DOHH2 (cell line): ENCODE results near the gene CCNH.

Source experiments
- H3F3A ChIP-seq: fragments of 200-600 bp; sonication (generic), shearing (Covaris generic); 2 replicates; pipeline ENCODE4 v1.6.0; 2016; ENCODE audit warnings: antibody characterized with exemption, mild to moderate bottlenecking; ENCODE audit not compliant: control insufficient read depth, insufficient read depth
- H3K27ac ChIP-seq: fragments of 200-600 bp; sonication (generic); 2 replicates; pipeline ENCODE4 v1.5.1; 2014; ENCODE audit warnings: low read depth, mild to moderate bottlenecking, low read length, moderate library complexity
- H3K27me3 ChIP-seq: fragments of 200-600 bp; sonication (generic); 2 replicates; pipeline ENCODE4 v1.6.1; 2014; ENCODE audit warnings: mild to moderate bottlenecking, low read length, mixed read lengths; ENCODE audit not compliant: control insufficient read depth
- H3K36me3 ChIP-seq: fragments of 200-600 bp; sonication (generic); 2 replicates; pipeline ENCODE4 v1.6.1; 2014; ENCODE audit warnings: mild to moderate bottlenecking, low read length, moderate library complexity, mixed read lengths; ENCODE audit not compliant: control insufficient read depth
- H3K4me1 ChIP-seq: fragments of 200-600 bp; sonication (generic); 2 replicates; pipeline ENCODE4 v1.6.1; 2014; ENCODE audit warnings: mild to moderate bottlenecking, low read length, mixed read lengths; ENCODE audit not compliant: control insufficient read depth
- H3K4me2 ChIP-seq: fragments of 200-600 bp; sonication (generic); 2 replicates; pipeline ENCODE4 v1.6.0; 2014; ENCODE audit warnings: mild to moderate bottlenecking, low read length, moderate library complexity
- H3K4me3 ChIP-seq: fragments of 200-600 bp; sonication (generic); 2 replicates; pipeline ENCODE4 v1.5.1; 2014; ENCODE audit warnings: mild to moderate bottlenecking, low read length, mixed read lengths
- H3K79me2 ChIP-seq: fragments of 200-600 bp; sonication (generic); 2 replicates; pipeline ENCODE4 v1.6.1; 2014; ENCODE audit warnings: mild to moderate bottlenecking, low read length, mixed read lengths; ENCODE audit not compliant: control insufficient read depth
- H3K9me2 ChIP-seq: fragments of 200-600 bp; sonication (generic); replicated peaks from 2 replicates; pipeline ENCODE4 v1.6.1; 2014; ENCODE audit warnings: mild to moderate bottlenecking, low read length, mixed read lengths; ENCODE audit not compliant: control insufficient read depth
- H3K9me3 ChIP-seq: fragments of 200-600 bp; sonication (generic); 2 replicates; pipeline ENCODE4 v1.6.1; 2014; ENCODE audit warnings: antibody characterized with exemption, low read length, mixed read lengths; ENCODE audit not compliant: control insufficient read depth, insufficient read depth
- H4K20me1 ChIP-seq: fragments of 200-600 bp; sonication (generic); 2 replicates; pipeline ENCODE4 v1.6.0; 2014; ENCODE audit warnings: low read depth, mild to moderate bottlenecking, antibody characterized with exemption, low read length, moderate library complexity; ENCODE audit not compliant: control insufficient read depth, insufficient read depth
- EZH2phosphoT487 ChIP-seq: fragments of 200-600 bp; sonication (generic); IDR thresholded peaks from 2 replicates; pipeline ENCODE4 v1.6.1; 2017; ENCODE audit warnings: borderline replicate concordance, mild to moderate bottlenecking, antibody characterized with exemption, low read length, moderate library complexity, mixed read lengths
- TF ChIP-seq, protein P1 (sequence below): fragments of 200-600 bp; sonication (generic); IDR thresholded peaks from one replicate; pipeline ENCODE4 v1.5.1; 2014; ENCODE audit warnings: antibody characterized with exemption, mild to moderate bottlenecking, low read depth, low read length; ENCODE audit not compliant: poor library complexity, severe bottlenecking

The CCNH gene

DNA sequence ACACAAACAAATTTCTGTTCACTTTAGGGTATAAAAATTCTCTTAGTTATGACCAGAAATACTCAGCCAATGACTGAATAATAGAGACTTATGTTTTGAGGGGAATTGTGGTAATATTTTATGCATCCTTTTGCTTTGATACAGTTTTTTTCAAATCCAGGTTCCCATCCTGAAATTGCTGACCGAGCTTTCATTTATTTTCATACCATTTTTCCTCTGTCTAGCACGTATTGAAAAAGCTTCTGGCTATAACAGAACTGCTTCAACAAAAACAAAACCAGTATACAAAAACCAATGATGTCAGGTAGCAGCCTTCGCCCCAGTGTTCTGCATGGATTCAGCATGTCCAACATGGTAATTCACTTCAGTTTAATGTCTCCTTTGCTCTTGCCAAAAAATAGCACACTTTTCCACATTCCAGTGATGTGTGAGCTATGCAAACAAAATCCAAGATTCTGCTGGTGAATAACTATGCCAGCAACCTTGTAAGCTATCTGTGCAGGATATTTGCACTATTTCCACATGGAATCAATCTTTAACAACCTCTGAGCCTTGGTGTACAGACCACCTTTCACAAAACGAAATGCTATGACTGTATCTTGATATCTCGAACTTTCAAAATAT lies 22.0 kb downstream of the CCNH start:
- no peaks in the 10 kb centered on the region for H3F3A ChIP-seq
- no peaks in the 10 kb centered on the region for H3K79me2 ChIP-seq
- TF ChIP-seq, protein P1, sequence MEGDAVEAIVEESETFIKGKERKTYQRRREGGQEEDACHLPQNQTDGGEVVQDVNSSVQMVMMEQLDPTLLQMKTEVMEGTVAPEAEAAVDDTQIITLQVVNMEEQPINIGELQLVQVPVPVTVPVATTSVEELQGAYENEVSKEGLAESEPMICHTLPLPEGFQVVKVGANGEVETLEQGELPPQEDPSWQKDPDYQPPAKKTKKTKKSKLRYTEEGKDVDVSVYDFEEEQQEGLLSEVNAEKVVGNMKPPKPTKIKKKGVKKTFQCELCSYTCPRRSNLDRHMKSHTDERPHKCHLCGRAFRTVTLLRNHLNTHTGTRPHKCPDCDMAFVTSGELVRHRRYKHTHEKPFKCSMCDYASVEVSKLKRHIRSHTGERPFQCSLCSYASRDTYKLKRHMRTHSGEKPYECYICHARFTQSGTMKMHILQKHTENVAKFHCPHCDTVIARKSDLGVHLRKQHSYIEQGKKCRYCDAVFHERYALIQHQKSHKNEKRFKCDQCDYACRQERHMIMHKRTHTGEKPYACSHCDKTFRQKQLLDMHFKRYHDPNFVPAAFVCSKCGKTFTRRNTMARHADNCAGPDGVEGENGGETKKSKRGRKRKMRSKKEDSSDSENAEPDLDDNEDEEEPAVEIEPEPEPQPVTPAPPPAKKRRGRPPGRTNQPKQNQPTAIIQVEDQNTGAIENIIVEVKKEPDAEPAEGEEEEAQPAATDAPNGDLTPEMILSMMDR = no peak
- no peak for TF ChIP-seq EZH2phosphoT487
- H3K9me2 ChIP-seq = no peaks in the 10 kb centered on the region
- no peak overlapping the region for H3K27ac ChIP-seq
- peaks cover 98% of the 10 kb centered on the region for H3K36me3 ChIP-seq
- H4K20me1 ChIP-seq = no peaks in the 10 kb centered on the region
- no peak overlapping the region for H3K4me3 ChIP-seq
- no peaks in the 10 kb centered on the region for H3K9me3 ChIP-seq
- H3K27me3 ChIP-seq = no peaks in the 10 kb centered on the region
- no peaks in the 10 kb centered on the region for H3K4me1 ChIP-seq
- H3K4me2 ChIP-seq = no peak overlapping the region

DNA sequence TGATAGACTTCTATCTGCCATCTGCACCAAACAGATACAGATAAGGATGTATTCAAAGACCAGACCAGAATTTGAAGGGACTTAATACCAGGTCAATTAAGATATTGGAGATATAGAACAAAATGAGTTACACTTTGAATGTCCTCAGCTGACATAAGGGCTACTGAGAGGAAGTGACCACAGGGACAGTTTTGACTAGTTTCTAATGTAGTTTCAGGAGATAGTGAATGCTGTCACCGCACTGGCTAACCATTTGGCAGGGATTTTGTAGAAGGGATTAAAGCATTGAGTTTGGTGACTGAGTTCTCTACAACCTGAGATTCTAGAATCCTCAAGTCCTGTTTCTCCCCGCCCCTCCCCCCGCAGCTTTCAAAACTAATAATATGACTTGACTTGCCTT lies 22.7 kb downstream of the CCNH start:
- no peak overlapping the region for H3K27ac ChIP-seq
- no peaks in the 10 kb centered on the region for H4K20me1 ChIP-seq
- no peak overlapping the region for H3K4me3 ChIP-seq
- H3K79me2 ChIP-seq = no peaks in the 10 kb centered on the region
- no peaks in the 10 kb centered on the region for H3K9me2 ChIP-seq
- no peaks in the 10 kb centered on the region for H3K27me3 ChIP-seq
- H3K4me2 ChIP-seq = no peak overlapping the region
- H3K4me1 ChIP-seq = no peaks in the 10 kb centered on the region
- no peak for TF ChIP-seq EZH2phosphoT487
- TF ChIP-seq, protein P1 = no peak
- no peaks in the 10 kb centered on the region for H3F3A ChIP-seq
- peaks cover 97% of the 10 kb centered on the region for H3K36me3 ChIP-seq
- no peaks in the 10 kb centered on the region for H3K9me3 ChIP-seq

DNA sequence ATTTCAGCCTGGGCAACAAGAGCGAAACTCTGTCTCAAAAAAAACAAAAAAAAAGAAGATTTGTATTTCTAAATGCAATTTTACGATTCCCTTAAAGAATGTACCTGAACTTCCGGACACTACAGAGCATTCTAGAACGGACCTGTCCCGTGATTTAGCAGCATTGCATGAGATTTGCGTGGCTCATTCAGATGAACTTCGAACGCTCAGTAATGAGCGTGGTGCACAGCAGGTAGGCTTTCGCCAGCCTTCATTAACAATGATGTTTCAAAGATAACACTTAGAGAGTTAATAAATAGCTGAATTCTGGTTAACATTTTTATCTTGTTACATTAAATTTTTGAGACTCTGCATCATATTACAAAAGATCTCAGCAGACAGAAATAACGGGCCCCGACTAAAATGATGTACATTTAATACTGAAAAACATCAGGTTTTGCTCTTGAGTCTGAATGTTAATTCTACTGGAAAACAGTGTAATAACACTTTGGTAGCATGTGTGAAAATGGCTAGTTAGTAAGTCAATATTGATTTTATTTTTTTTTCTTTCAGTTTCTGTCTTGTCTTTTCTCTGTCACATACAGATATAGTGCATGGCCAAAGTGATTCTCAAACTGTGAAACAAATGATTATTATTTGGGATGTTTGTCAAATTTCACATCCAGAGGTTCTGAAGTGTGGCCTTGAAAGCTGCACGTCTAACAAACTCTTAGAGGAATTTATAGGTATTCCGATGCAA lies 23.3 kb downstream of the CCNH start:
- no peaks in the 10 kb centered on the region for H3F3A ChIP-seq
- no peak overlapping the region for H3K27ac ChIP-seq
- H3K36me3 ChIP-seq = peaks cover 96% of the 10 kb centered on the region

More for the DNA sequence above, 23.3 kb downstream of the CCNH start:
- no peak for TF ChIP-seq EZH2phosphoT487
- TF ChIP-seq, protein P1 = no peak
- H3K4me2 ChIP-seq = no peak overlapping the region
- H3K9me2 ChIP-seq = no peaks in the 10 kb centered on the region
- H3K4me1 ChIP-seq = no peaks in the 10 kb centered on the region
- H3K4me3 ChIP-seq = no peak overlapping the region
- H3K79me2 ChIP-seq = no peaks in the 10 kb centered on the region
- H4K20me1 ChIP-seq = no peaks in the 10 kb centered on the region
- no peaks in the 10 kb centered on the region for H3K9me3 ChIP-seq
- no peaks in the 10 kb centered on the region for H3K27me3 ChIP-seq
